Measurements from ENCODE around the gene TAF1. TPM values are rescaled to one million over a fixed set of nuclear protein-coding genes. Genes with fewer than 3 reads are reported as not detected.

The TAF1 gene
- total and polyA plus RNA-seq, 2 of the 8 experiments (the other 6 are each of a cell fraction or from before 2014, with no cell fraction given) = 6.3 to 30.2 TPM

- TF ChIP-seq CTCF (IDR thresholded peaks at IDR 0.05; ENCODE audit: control extremely low read depth in 1 of 3, insufficient read depth in 1 of 3, low read depth in 1 of 3, low read length in 3 of 3) = no peak
- TF ChIP-seq RAD21 (IDR thresholded peaks at IDR 0.05 in 1 of 2, conservative IDR thresholded peaks at IDR 0.05 in 1 of 2; ENCODE audit: low read depth in 2 of 2, low read length in 2 of 2) = no peak
- no peak for TF ChIP-seq HDAC2 (IDR thresholded peaks at IDR 0.05; ENCODE audit: borderline replicate concordance in 1 of 2, low read depth in 2 of 2, low read length in 2 of 2)
- TF ChIP-seq MAFK (IDR thresholded peaks at IDR 0.05; ENCODE audit: low read depth, low read length) = no peak
- no peak for TF ChIP-seq CREB1 (IDR thresholded peaks at IDR 0.05)
- TF ChIP-seq EZH2 (IDR thresholded peaks at IDR 0.05; ENCODE audit: low read depth, low read length, severe bottlenecking) = no peak
Measured at GRCh38 chrX:71504346-71504745, 138.2 kb downstream of the TAF1 start (continued).

All from H1 (cell line).